BJ (cell line): ENCODE data around the gene NNMT. TPM values are rescaled to one million over a fixed set of nuclear protein-coding genes. Genes with fewer than 3 reads are reported as not detected.

Source experiments
- CTCF ChIA-PET: fragments of 350-600 bp; formaldehyde crosslinking; extraction: SDS; loops from one replicate; lab custom pipeline; 2021; ENCODE audit warnings: antibody characterized with exemption, inconsistent platforms; lab: Yijun Ruan, JAX
- POLR2A ChIA-PET: fragments of 300-600 bp; sonication (Branson Sonifier 250); formaldehyde crosslinking; extraction: SDS; loops from one replicate; lab custom pipeline; 2021; ENCODE audit warnings: antibody characterized with exemption; lab: Charles Lee
- DNase-seq: peaks from one replicate; pipeline ENCODE4 v3.0.0-alpha.2; 2011; ENCODE audit warnings: low read depth
- H3K27me3 ChIP-seq: 2 replicates; pipeline ENCODE4 v1.6.0; 2011; ENCODE audit warnings: low read length; ENCODE audit not compliant: control insufficient read depth, insufficient read depth
- H3K36me3 ChIP-seq: 2 replicates; pipeline ENCODE4 v1.5.1; 2011; ENCODE audit warnings: low read length; ENCODE audit not compliant: control insufficient read depth, insufficient read depth
- H3K4me3 ChIP-seq: 2 replicates; pipeline ENCODE4 v1.5.1; 2011; ENCODE audit warnings: low read depth, mild to moderate bottlenecking, control low read depth, low read length
- polyA plus RNA-seq: library from polyadenylated mRNA; depleted of rRNA; stranded (reverse); fragments of >200 nt; gene quantifications from 2 replicates; pipeline ENCODE4 v1.2.3, GENCODE V29; 2011
- TF ChIP-seq, protein P1 (sequence below): IDR thresholded peaks from 2 replicates; pipeline ENCODE4 v1.5.1; 2011; ENCODE audit warnings: low read depth, mild to moderate bottlenecking, control low read depth, inconsistent platforms, low read length, moderate library complexity; ENCODE audit not compliant: insufficient read depth

Gene NNMT
- polyA plus RNA-seq, 1 experiment: 724 TPM

DNA sequence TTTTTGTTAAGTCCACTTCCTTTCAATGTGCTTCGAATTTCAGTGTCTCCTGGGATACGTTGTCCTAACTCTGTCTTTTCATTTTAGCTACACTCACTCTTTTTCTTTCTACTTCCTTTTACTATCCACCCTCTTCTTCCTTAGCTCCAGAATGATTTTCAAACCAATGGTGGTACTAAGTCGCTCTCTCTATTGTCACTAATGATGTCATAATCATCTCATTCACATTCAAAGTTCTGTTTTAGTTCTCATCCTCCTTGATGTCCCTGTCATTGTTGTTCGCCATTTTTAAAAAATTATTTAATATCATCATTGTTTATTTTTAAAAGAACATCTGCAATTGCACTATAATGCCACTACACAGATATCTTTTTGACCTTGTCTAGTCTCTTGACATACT, 47.3 kb downstream of the NNMT start:
- H3K36me3 ChIP-seq: no peaks in the 10 kb centered on the region
- CTCF ChIA-PET: no interaction called here
- POLR2A ChIA-PET: no interaction called here
- no peaks in the 10 kb centered on the region for H3K27me3 ChIP-seq
- DNase-seq: no peak
- TF ChIP-seq, protein P1, sequence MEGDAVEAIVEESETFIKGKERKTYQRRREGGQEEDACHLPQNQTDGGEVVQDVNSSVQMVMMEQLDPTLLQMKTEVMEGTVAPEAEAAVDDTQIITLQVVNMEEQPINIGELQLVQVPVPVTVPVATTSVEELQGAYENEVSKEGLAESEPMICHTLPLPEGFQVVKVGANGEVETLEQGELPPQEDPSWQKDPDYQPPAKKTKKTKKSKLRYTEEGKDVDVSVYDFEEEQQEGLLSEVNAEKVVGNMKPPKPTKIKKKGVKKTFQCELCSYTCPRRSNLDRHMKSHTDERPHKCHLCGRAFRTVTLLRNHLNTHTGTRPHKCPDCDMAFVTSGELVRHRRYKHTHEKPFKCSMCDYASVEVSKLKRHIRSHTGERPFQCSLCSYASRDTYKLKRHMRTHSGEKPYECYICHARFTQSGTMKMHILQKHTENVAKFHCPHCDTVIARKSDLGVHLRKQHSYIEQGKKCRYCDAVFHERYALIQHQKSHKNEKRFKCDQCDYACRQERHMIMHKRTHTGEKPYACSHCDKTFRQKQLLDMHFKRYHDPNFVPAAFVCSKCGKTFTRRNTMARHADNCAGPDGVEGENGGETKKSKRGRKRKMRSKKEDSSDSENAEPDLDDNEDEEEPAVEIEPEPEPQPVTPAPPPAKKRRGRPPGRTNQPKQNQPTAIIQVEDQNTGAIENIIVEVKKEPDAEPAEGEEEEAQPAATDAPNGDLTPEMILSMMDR: no peak
- H3K4me3 ChIP-seq: no peak overlapping the region

DNA sequence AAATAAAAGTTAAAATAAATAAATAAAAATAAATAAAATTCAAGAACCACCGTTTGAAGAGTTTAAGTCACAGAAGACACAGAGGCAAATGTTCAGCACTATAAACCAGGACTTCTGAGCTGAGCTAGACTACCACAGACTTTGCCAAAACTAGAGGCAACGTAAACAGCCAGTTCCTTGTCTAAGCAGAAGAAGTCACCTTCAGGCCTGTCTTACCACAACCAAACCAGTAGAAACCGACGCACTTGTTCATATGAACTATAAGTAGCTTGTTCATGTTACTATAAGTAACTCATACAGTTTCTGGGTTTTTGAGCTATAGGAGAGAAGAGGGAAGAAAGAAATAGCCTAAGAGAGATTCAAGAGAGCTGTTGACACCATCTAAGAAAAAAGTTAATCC, 48.3 kb downstream of the NNMT start:
- TF ChIP-seq, protein P1: no peak
- H3K4me3 ChIP-seq: no peak overlapping the region
- ChIA-PET POLR2A (no interaction called here), CTCF (interaction anchor here (3.9 to 5.7 kb wide), 2 partner anchors 24 to 64 kb away, joined by 10 to 22 read pairs; no protein-coding TSS in a partner anchor)
- DNase-seq: no peak
- H3K27me3 ChIP-seq: no peaks in the 10 kb centered on the region
- H3K36me3 ChIP-seq: no peaks in the 10 kb centered on the region

DNA sequence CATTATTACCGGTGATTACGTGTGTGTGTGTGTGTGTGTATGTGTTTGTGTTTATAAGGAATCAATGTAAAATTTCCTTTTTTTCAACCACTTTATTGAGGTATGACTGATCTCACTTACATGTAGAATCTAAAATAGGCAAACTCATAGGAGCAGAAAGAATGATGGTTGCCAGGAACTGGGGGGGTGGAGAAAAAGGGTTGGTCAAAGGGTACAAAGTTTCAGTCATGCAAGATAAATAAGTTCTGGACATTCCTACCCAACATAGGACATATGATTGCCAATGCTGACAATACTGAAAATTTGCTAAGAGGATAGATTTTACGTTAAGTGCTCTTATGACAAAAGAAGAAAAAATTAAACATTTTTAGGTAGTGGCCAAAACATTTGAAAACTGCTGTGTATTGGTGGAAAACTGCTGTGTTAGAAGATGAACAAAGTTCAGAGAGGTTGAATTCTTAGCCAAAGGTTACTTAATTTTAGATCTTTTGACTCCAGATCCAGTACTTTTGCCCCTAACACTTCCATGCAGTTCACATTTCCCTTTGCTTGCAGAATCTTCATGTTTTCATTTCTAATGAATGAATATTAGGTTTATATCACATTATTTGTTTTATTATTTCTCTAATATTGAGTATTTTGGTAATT, 49.5 kb downstream of the NNMT start:
- TF ChIP-seq, protein P1: no peak
- no peaks in the 10 kb centered on the region for H3K36me3 ChIP-seq
- H3K4me3 ChIP-seq: no peak overlapping the region
- CTCF ChIA-PET: interaction anchor here (1.3 to 5.7 kb wide), 4 partner anchors 23 to 415 kb away, joined by 3 to 22 read pairs (median 7); no protein-coding TSS in a partner anchor
- no peaks in the 10 kb centered on the region for H3K27me3 ChIP-seq
- POLR2A ChIA-PET: no interaction called here
- no peak for DNase-seq

DNA sequence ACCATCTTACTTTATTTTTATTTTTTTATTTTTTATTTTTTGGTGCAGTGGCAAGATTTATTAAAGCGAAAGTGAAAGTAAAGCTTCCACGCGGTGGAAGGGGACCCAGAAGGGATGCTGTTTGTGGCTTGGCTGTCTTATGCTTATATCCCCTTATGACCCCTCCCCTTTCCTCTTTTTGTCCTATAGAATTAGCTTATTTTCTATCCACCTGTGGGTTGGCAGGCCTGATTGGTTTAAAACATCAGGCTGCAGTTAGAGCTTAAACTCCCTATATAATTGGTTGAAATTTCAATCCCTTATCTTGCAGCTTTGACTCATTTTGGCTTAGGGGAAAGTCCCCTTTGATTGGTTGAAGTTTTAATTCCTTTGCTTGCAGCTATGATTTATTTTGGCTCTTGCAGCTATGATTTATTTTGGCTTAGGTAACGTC, 50.5 kb downstream of the NNMT start:
- H3K4me3 ChIP-seq: no peak overlapping the region
- CTCF ChIA-PET: interaction anchor here (1.0 to 5.7 kb wide), 6 partner anchors 22 to 414 kb away, joined by 3 to 22 read pairs (median 4); no protein-coding TSS in a partner anchor
- TF ChIP-seq, protein P1: no peak
- POLR2A ChIA-PET: no interaction called here
- H3K27me3 ChIP-seq: no peaks in the 10 kb centered on the region
- no peak for DNase-seq
- H3K36me3 ChIP-seq: no peaks in the 10 kb centered on the region

DNA sequence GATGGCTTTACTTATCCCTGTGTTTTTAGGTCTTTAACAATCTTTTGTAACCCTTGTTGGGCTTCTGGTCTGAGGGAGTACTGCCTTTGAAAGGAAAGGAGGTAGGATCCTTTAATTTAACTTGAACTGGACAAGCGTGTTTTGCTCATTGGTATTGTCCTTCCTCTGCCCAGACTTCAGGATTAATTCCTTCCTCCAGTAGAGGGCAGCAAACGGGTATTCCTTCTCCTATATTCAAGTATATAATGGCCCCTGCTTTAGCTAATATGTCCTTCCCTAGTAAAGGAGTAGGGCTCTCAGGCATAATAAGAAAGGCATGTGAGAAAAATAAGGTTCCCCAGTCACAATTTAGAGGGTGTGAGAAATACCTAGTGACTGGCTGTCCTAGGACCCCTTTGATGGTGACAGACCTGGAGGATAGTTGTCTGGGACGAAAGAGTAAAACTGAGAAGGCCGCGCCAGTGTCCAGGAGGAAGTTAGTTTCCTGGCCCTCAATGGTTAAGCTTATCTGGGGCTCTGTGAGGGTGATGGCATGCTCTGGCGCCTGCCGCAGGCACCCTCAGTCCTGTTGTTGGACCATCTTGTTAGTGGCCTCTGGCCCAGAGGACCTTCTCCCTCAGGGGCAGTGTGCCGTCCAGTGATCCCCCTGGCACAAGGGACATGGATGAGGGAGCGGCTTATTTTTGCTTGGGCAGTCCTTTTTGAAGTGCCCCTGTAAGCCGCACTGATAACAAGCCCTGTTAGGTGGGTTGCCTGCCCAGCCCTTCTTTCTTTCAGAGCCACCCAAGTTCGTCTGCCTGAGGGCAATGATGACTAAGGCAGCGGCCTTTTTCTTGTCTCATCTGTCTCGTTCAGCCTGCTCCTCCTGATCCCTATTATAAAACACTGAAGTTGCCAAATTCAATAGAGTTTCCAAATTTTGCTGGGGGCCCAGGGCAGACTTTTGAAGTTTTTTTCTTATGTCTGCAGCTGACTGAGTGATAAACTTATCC, 52.3 kb downstream of the NNMT start:
- Histone ChIP-seq H3K4me3 (no peak overlapping the region), H3K36me3 (no peaks in the 10 kb centered on the region), H3K27me3 (no peaks in the 10 kb centered on the region)
- DNase-seq: peak; percentile 19
- TF ChIP-seq, protein P1: peak; percentile 59
- POLR2A ChIA-PET: no interaction called here
- CTCF ChIA-PET: interaction anchor here (0.6 to 5.7 kb wide), 9 partner anchors 11 to 237 kb away, joined by 3 to 22 read pairs (median 3); no protein-coding TSS in a partner anchor
